GM21526 (cell line): Measurements from ENCODE around the gene C2orf72.
"Not testable (repeated sequence)": the region's sequence is repeated elsewhere in the genome, so short reads cannot be mapped to it uniquely, and the experiment has no call there.

Experiments
- ATAC-seq: cut with Tn5 transposase; IDR thresholded peaks from one replicate; pipeline ENCODE4 v1.9.1; 2021; ENCODE audit warnings: moderate library complexity; ENCODE audit not compliant: unreplicated experiment, low FRiP score

C2orf72 gene

GRCh38 chr2:231037202-231037730, at the start of gene C2orf72:
TSS of gene C2orf72 (plus strand) at chr2:231037523. CDS start at chr2:231037566, 43 bp downstream.
- ATAC-seq = no peak

GRCh38 chr2:230989731-230990130, 47.6 kb upstream of the C2orf72 start:
- no peak for ATAC-seq

GRCh38 chr2:230990131-230990898, 47.0 kb upstream of the C2orf72 start:
- ATAC-seq = no peak

- no peak for ATAC-seq
Measured at GRCh38 chr2:230990899-230991150, 46.5 kb upstream of the C2orf72 start.

GRCh38 chr2:230991598-230991997, 45.7 kb upstream of the C2orf72 start:
- ATAC-seq = no peak

GRCh38 chr2:230995821-230996220, 41.5 kb upstream of the C2orf72 start, which contains the start of gene SPATA3:
TSS of gene SPATA3 (plus strand) at chr2:230996121. CDS start at chr2:230996234, 113 bp downstream.
- no peak for ATAC-seq

GRCh38 chr2:230996661-230997060, 40.7 kb upstream of the C2orf72 start:
- ATAC-seq = no peak

GRCh38 chr2:230998882-230999281, 38.4 kb upstream of the C2orf72 start:
- no peak for ATAC-seq

GRCh38 chr2:230999477-230999876, 37.8 kb upstream of the C2orf72 start:
- no peak for ATAC-seq

- ATAC-seq = no peak
Measured at GRCh38 chr2:231000211-231000904, 37.0 kb upstream of the C2orf72 start.

GRCh38 chr2:231001036-231001435, 36.3 kb upstream of the C2orf72 start:
- ATAC-seq = no peak

GRCh38 chr2:231001921-231002320, 35.4 kb upstream of the C2orf72 start:
- no peak for ATAC-seq

GRCh38 chr2:231002641-231003040, 34.7 kb upstream of the C2orf72 start:
- no peak for ATAC-seq

GRCh38 chr2:231003186-231003585, 34.1 kb upstream of the C2orf72 start:
- ATAC-seq = no peak

- not testable (repeated sequence) for ATAC-seq
Measured at GRCh38 chr2:231004930-231005329, 32.4 kb upstream of the C2orf72 start.

GRCh38 chr2:231007286-231008098, 29.8 kb upstream of the C2orf72 start:
- ATAC-seq = no peak

- no peak for ATAC-seq
Measured at GRCh38 chr2:231008131-231008530, 29.2 kb upstream of the C2orf72 start.

GRCh38 chr2:231009236-231009919, 27.9 kb upstream of the C2orf72 start:
- no peak for ATAC-seq

GRCh38 chr2:231010201-231010730, 27.1 kb upstream of the C2orf72 start:
- no peak for ATAC-seq

- no peak for ATAC-seq
Measured at GRCh38 chr2:231011526-231011925, 25.8 kb upstream of the C2orf72 start.
